Omental fat pad (tissue), 4 donors: ENCODE measurements around the gene HOXB8. TPM values are rescaled to one million over a fixed set of nuclear protein-coding genes. Genes with fewer than 3 reads are reported as not detected.

ENCODE experiments used
- ATAC-seq: fragments of 150-250 bp; one replicate; pipeline ENCODE4 v1.9.1; 2016; ENCODE audit warnings: mild to moderate bottlenecking, moderate library complexity; ENCODE audit not compliant: low FRiP score
- DNase-seq: peaks from one replicate; pipeline ENCODE4 v3.0.0-alpha.2; 2019; ENCODE audit warnings: low spot score
- CTCF ChIP-seq, 3 donors: fragments of 450-650 bp; IDR thresholded peaks; one replicate each; pipeline ENCODE4 v1.5.1; 2016 to 2017; ENCODE audit warnings: antibody characterized with exemption in 3 of 3, mild to moderate bottlenecking in 3 of 3, moderate library complexity in 2 of 3
- total RNA-seq, 4 donors: library from RNA; depleted of rRNA; stranded (reverse); fragments of >200 nt; gene quantifications; one replicate each; pipeline ENCODE4 v1.1.0, GENCODE V29; 2016

Gene HOXB8
- total RNA-seq, 4 donors from 2014 or later = 4.3 to 6.2 (median 5.0) TPM

- no peak for TF ChIP-seq CTCF (IDR thresholded peaks at IDR 0.05)
- no peak for ATAC-seq
- no peak for DNase-seq
Measured at GRCh38 chr17:48642059-48642842, 27.2 kb upstream of the HOXB8 start.

GRCh38 chr17:48641541-48642058, 26.5 kb upstream of the HOXB8 start:
- no peak for TF ChIP-seq CTCF (IDR thresholded peaks at IDR 0.05)
- no peak for ATAC-seq
- DNase-seq = no peak

GRCh38 chr17:48640858-48641180, 25.7 kb upstream of the HOXB8 start:
- ATAC-seq (no peak), DNase-seq (no peak)
- TF ChIP-seq CTCF (IDR thresholded peaks at IDR 0.05) = no peak

GRCh38 chr17:48639982-48640857, 25.1 kb upstream of the HOXB8 start:
- no peak for DNase-seq
- TF ChIP-seq CTCF (IDR thresholded peaks at IDR 0.05) = no peak
- no peak for ATAC-seq

DNA sequence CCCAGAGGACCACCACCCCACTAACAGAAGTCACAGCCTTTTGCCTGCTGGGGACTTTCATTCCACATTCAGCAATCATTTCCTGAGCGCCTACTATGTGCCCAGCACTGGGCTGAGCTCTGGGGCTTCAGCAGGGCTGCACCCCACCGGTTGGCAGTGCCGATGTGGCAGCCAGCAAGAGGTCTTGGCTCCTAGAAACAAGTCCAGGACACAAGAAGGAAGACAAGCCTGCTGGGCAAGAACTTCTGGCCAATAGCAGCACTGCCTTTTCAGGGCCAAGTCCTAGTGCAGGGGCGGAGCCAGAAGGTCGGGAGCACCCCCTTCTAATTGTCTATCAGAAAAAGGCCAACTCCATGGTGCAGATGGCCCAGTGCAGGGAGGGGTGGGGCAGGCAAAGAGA, 24.0 kb upstream of the HOXB8 start:
- no peak for ATAC-seq
- DNase-seq = no peak
- TF ChIP-seq CTCF (IDR thresholded peaks at IDR 0.05) = no peak

DNA sequence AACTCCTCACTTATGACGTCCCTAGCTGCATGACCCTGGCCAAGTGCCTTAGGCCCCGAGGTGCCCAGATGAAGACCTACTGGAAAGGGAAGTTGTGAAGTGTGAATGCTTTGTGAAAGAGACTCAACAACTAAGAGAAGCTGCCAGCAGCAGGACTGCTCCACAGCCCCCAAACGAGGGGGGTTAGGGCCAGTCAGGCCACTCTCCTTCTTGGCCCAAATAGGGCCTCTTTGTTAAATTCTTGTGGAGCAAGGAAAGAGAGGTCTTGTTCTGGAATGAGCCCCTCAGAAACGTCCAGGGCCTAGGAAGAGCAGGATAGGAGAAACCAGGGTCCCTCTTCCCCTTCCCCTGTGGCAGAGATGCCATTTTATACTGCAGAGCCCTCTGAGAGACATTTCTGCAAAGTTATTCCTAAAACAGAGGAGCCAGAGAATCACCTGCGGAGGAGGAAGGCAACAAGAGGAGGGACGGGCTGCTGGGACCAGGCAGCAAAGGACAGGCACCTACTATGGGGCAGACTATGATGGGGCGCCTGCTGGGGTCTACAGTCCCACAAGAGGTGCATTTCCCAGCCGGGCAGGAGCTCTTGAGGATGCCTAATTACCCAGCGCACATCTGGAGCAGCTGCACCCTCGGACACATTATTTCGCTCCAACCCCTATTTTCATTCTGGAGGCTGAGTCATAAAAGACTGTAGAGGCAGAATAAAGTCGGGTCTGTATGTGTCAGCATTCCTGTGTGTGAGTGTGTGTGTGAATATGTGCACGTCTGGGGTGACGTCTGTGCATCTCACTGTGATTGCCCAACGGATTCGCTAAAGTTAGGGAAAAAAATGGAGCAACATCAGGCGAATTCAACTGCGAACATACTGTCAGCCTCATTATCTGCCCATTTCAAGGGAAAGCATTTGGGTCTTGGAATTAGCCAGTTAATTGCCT, 22.5 kb upstream of the HOXB8 start:
- peak; percentile 31 for ATAC-seq

More for the DNA sequence above, 22.5 kb upstream of the HOXB8 start:
- TF ChIP-seq CTCF (IDR thresholded peaks at IDR 0.05) = no peak
- no peak for DNase-seq
